ENCODE data around the gene GALNT17.

The GALNT17 gene

DNA sequence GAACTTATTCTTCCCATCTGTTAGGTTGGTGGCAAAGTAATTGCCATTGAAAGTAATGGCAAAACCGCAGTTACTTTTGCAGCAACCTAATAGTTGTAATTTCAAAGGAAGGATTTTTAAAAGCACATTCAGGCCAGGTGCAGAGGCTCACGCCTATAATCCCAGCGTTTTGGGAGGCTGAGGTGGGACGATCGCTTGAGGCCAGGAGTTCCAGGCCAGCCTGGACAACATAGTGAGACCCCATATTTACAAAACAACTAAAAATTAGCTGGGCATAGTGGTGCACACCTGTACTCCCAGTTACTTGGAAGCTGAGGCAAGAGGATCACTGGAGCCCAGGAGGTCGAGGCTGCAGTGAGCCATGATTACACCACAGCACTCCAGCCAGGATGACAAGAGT lies 374.9 kb downstream of the GALNT17 start:
- DNase-seq (ENCODE audit: low spot score), result no peak

DNA sequence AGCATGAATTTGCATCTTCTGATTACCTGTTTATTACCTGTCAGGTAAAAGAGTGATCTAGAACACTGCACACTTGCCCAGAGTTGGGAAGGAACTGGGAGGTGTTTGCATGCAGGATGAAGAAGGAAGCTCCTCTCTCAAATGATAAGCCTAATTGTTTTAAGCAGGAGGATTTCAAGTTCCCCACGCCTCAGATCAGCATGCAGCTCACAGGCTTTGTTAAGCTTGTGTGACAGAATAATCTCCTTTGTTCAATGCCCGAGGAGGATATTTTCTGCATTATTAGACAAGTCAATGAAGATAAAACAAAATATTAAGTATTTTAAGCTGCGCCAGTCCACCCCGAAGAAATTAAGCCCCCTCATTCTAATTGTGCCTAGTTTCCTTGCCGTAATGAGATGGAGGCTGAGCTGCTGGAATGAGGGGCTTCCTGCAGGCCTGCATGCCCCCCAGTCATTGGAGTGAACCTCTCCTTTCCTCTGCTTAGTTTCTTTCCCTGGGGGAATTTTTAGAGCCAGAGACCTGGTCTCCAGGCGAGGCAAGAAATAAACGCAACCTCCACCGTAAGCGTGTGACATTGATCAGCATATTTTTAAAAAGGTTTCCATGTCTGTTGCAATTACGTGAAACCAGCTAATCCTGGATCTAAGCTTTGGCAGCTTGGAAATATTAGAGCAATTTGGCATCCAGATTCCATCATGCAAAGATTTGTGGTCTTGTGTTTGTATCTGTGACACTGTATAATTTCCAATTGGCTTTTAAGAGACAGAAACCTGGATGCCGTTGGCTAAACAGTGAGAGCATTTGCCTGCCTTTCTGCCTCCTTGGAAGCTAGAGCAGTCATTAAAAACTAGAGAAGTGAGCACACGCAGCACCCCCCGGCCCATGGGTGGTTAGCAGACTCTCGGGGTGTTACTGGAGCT lies 376.0 kb downstream of the GALNT17 start:
- no peak for DNase-seq (ENCODE audit: low spot score)

DNA sequence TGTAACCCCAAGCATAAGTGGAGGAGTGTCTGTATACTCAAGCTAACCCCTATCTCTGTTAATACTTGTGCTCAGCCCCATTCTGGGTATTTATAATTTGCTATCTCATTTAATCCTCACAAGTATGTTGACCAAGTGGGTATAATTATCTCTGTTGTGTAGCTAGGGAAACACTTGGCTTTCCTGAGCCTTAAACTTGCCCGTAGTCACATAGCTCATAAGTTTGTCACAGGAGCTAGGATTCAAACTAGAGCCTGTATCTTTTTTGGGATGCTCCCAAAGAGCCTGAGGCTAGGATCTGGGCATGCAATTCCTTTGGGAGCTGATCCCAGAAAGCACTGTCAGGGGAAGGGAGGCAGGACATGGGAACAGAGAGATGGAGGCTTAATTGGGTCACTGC lies 377.4 kb downstream of the GALNT17 start:
- DNase-seq (ENCODE audit: low spot score), result no peak

DNA sequence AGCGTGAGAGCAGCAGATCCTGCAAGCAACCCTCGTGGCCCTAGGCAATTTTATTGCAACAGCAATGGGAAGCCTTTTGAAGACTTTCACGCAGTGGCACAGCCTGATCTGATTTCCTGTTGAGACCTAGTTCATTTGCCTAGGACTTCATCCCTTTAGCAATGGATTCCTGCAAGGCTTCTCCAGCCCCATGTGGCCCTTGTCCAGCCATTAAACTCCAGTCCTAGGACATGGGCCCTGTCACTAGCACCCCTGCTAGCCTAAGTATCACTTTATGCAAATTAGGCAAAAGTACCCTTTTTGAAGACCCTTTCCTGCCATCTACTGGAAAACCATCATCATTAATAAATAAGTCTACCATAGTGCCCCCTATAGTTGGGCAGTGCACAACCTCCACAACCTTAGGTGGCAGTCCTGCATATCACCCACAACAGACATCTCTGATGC lies 379.4 kb downstream of the GALNT17 start:
- DNase-seq (ENCODE audit: low spot score), result no peak

DNA sequence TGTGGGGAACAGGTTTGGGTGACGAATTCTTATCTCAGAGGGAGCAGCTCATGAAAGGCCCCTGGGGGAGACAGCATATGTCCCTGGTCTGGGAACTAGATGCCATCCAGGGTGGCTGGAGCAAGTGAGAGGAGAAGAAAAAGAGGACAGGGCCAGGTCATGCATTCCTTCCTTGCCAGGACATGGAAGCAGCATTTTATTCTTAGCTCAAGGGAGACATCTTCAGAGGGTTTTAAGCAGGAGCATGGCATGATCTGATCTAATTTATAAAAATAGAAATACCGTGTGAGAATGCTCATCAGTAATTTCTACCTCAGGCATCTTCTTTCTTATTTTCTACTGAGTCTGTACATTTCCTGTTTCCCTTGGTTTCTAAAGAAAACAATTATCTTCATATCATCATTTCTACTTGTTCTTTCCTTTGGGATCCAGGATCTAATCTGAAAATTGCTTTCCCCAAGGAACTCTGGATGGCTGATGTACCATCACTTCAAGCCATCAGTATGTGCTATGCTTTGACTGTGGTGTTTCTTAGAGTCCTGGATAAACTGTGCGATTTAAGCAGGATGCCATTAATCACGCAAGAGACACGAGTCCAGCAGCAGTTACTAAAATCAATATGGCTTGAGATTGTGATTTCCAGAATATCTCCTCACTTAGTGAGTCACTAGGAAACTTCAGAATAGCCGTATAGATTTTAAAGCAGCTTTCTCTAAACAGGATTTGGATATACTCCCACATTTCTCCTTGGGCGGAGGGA lies 386.2 kb downstream of the GALNT17 start:
- no peak for DNase-seq (ENCODE audit: low spot score)

DNA sequence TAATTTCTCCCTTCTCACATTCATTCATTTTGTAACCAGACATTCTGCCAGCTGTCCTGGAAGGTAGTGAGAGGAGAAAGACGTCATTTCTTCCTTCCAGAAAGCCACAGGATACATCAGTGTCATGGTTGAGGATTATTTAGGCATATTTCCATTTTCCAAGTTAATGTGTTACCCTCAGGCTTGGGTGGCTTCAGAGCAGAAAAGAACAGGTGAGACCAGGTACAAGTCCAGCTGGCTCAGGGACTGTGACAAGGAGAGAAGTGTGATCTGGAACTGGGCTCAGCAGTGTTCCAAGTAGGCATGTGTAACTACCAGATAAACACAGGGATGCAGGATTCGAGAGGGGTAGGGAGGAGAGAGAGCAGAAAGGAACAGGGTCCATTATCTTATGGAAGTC lies 386.9 kb downstream of the GALNT17 start:
- no peak for DNase-seq (ENCODE audit: low spot score)

DNA sequence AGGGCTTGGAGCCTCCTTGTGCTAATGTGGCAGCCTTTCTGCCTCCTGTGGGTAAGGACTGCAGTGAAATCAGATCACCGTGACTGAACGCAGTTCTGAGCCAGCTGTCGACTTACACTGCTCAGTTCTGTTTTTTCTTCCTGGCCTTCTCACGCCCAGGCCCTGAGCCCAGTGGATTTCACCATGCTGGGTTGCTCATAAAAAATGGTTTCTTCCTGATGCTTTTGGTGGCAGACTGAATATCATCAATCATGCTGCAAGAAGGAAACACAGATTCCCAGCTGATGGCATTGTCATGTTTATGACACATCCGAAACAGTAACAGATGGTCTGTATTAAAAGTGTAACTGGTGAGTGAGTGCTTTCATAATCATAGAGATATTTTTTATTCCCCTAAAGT lies 389.6 kb downstream of the GALNT17 start:
- DNase-seq (ENCODE audit: low spot score), result no peak

DNA sequence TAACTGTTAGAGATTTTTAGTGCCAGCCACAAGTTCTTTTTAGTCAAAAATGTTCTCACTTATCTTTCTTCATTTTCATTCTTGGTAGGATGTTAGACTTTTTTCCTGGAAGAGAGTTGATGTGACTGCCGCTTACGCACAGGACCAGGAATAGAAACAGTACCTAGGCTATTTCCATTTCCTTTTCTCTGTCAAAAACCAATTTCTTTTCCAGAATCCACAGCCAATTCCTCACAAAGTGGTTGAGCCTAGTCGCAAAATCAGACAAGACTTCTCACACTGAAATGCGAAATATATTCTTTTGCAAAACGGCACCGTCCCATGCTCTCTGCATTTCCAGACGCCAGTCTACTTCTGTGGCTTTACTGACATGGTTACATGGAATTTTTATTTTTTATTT lies 394.2 kb downstream of the GALNT17 start:
- no peak for DNase-seq (ENCODE audit: low spot score)

DNA sequence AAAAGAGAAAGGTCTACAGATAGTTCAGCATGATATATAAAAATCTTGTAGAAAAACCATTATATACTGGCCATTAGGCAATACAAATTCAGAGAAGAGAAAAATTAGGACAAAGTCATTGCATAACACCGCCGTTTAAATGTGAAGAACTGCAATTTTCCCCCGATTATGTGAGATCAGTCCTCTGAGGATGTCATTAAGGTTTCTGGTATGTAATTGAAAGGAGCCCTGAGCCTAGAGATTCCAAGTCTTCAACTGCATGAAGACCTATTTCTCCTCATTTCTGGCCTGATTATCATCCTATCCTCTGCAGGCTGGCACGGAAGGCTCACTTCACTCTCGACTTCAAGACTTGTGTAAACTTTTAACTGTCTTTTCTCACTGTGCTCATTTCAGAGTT lies 395.3 kb downstream of the GALNT17 start:
- no peak for DNase-seq (ENCODE audit: low spot score)

DNA sequence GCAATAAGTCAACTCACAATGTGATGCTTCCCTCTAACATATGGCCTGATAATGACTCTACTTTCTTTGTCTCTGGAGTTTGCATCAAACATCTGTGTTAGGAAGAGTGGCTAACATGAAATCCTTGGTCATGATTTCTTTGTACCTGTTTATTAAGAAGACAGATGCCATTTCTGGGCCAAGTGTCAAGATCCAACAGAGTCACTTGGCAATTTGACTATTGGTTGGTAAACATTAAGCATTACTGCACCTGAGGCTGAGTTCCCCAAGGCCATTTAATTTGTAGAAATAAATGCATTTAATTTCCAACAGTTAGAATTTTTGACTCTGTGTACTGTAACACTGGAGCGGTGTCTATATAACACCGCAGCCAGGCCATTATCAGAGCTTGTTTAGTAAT lies 403.7 kb downstream of the GALNT17 start:
- DNase-seq (ENCODE audit: low spot score), result no peak

DNA sequence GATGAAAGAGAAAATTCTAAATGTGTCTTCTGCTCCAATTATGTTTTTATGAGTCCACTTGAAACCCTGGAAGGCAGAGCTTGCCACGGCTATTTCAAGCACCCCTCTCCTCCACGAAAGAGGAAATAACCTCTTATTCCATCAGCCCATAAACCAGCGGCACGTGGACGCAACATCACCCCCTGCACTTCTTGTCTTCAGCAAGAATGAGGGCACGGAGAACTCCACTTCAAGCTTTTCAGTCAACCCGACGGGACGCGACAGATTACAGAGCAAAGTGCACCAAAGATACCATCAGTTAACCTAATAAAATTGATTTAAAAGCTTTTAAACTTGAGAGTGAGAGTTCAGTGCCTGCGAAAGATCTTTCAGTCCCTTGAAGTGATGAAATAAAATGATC lies 406.3 kb downstream of the GALNT17 start:
- no peak for DNase-seq (ENCODE audit: low spot score)

DNA sequence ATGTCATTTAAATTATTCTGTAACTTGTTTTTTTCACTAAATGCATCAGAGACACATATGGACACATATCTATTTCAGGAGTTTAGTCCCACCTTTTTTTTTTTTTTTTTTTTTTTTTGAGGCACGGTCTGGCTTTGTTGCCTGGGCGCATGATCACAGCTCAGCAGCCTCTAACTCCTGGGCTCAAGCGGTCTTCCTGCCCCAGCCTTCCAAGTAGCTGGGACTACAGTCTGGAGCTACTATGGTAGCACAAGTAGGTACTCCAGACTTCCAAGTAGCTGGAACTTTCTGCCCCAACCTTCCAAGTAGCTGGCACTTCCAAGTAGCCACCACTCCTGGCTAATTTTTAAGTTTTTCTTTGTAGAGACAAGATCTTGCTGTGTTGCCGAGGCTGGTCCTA lies 407.7 kb downstream of the GALNT17 start:
- no peak for DNase-seq (ENCODE audit: low spot score)

DNA sequence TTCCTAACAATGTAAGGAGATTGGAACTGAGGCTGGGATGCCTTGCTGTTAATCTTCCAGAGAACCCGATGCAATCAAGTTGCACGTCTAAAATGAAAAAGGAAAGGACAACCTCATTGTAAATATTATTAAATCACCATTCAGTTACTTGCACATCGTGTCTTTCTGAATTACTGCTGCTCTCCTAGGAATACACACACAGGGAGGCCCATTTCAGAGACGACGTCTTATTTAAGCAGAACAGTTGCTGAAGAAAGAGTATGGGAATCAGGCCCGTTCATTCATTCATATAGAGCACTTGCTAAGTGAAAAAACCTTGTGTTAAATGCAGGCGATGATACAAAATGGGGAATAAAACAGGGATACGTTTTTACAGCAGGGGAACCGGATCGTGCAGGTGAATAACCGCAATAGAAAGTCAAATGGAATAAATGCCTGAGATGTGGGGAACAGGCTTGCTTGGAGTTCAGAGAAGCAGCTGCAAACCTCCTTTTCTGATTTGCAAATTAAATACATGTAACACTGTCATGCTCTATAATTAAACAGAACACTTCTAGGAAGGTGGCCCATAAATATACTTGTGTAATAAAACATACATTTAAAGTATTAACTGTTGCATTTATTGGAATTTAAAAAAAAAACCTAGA lies 409.9 kb downstream of the GALNT17 start:
- DNase-seq (ENCODE audit: low spot score), result no peak

DNA sequence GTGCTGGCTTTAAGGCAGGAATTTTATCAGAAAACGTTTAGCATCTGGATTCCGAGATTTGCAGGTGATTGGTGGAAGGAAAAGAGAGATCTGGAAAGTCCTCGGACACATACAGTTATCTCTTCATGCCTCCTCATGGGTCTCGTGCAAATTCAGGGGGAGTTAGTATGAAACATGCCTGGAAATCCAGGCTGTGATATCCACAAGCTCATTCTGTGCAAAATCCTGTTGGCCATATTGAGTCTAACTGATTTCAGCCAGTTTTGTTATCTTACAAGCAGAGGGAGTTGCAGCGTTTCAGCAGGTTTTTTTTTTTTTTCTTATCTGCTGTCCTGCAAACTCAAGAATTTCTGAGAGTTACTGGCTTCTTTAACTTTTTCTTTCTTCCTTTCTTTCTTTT lies 411.5 kb downstream of the GALNT17 start:
- no peak for DNase-seq (ENCODE audit: low spot score)

DNA sequence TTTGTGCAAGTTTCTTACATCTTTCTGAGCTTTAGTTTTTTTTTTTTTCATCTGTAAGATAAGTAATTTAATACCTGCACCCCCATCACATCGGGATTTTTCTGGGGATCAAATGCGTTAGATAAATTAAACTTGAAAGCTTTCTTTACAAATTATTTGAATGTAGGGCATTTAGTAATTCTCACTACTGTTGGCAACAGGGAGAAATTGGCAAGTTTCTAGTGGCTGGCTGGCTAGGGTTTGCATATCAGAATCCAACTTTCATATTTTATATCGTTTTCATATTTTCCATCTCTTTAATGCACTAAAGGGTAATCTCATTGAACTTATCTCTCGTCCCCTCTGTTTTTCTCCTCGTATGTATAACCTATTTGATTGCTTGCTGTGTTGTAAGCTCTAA lies 412.9 kb downstream of the GALNT17 start:
- DNase-seq (ENCODE audit: low spot score), result no peak

DNA sequence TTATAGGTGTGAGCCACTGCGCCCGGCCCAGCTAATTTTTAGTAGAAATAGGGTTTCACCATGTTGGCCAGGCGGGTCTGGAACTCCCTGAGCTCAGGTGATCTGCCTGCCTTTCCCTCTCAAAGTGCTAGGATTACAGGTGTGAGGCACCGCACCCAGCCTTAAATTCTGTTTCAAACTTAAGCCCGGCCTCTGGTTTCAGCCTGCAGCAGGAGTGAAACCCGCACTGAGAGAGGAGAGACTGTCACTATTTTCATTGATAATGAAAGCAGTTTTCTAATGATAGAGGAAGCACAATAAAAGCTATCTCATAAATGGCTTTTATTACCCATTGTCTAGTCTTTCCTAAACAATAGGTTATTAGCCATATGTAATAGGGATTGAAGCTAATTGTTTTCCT lies 415.5 kb downstream of the GALNT17 start:
- no peak for DNase-seq (ENCODE audit: low spot score)

DNA sequence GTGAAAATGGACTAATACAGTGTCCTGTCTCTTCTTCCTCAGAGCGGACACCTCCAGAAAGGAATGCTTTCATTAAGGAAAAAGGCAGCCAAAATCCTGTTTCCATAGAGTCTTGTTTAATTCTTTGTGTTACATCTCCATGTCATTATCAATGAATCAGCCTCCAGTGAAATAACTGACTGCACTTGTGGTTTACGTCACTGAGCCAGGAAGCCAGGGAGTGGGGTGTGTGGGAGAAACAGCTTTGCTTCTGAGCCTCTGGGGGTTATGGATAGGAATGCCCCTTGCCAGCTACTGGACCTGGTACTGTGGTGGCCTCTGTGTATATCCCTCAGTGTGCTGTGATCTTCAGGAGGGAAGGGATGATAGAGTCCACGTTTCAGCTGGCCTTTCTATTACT lies 416.8 kb downstream of the GALNT17 start:
- DNase-seq (ENCODE audit: low spot score), result no peak

DNA sequence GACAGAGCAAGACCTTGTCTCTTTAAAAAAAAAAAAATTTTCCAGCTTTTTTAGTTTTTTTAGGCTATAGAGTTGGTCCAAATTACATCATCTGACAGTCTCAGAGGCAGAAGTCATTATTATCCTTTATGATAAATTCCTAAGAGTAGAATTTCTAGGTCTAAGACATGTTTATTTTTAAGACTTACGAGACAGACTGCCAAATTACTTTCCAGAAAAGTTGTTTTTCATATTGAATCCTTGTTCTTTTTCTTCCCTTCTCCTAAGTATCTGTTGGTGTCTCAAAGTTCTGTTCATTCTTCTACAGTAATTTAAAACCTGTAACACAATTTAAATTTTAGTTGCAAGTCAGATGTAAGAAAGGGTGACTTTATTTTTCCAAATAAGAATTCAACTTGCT lies 421.4 kb downstream of the GALNT17 start:
- DNase-seq (ENCODE audit: low spot score), result no peak

DNA sequence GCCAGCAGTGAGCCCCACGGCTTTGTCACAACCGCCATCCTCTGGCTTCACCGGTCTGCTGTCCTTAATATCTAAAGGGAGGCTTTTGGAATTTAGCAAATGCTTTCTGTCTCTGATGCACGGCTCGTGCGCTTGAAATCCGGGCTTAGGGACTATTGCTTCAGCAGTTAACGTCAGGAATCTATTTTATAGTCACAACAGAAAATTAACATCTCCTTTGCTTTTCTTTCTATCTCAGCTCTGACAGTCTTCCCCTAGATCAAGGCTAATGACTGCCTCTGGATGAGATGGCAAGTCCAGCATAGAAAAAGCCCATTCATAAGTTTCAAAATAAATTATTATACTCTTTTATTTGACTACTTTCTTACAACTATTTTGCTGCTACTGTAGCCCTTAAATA lies 423.8 kb downstream of the GALNT17 start:
- DNase-seq (ENCODE audit: low spot score), result no peak

DNA sequence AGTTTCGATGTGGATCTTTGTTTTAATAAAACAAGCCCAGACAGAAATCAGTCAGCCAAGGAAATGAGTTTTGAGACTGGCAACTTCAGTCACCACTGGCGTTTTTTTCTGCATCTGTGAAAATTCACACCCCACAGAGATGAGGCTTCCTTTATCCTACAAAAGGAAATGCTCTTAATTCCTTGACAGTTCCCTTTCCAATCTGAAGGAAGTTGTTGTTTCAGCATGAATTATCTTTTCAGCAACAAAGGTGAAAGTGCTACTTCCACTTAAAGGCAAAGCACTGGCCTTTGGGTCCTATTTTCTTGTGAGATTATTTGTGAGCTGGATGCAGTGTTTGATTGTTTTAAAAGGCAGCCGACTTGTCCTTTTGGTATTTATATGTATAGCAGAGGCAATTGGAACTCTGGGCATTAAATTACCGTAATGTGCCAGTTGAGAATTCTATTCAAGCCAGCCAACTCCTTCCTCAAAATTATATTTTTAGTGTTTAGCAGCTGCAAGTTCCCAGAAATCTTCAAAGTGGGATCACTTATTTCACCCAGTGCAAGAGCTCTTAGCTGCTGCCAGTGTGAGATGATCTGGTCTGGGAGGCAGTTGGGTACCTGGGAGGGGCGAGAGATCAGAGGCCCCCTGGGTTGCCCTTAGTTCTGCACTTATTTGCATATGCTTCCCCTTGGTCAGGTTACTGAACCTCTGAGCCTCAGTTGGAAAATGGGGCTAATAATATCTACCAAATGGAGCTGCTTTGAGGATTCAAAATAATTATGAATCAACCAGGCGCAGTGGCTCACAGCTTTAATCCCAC lies 427.1 kb downstream of the GALNT17 start:
- no peak for DNase-seq (ENCODE audit: low spot score)

DNA sequence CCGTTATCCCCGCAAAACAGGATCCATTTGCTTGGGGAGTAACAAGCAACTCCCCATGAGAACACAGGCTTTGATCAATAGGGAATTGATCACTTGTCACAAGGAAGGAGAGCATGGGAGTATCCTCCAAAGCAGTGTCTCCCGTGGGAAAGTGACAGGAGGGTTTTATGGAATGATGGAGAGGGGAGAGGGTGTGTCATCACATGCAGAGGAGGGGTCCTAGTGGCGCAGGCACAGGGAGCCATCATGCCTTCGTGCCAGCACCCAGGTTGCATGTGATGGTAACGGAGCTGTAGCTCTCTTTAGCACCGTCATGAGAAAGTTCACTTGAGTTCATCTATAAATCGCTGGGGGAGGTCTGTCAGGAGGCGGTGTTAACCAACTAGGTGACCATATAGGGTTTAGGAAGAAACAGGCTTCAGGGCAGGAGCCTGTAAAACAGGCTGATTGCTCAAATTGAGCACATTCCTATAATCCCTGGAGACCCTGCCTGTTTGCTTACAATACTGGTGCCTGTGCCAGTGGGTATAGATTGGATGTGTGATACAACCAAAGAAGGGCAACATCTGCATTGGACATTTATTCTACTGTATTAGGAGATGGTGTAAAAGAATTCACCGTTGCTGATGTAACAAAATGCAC lies 428.5 kb downstream of the GALNT17 start:
- no peak for DNase-seq (ENCODE audit: low spot score)
